Small intestine (tissue), 7 donors: ENCODE data around the gene PCNX2. TPM values are rescaled to one million over a fixed set of nuclear protein-coding genes. Genes with fewer than 3 reads are reported as not detected.
"Not testable (repeated sequence)": the region's sequence is repeated elsewhere in the genome, so short reads cannot be mapped to it uniquely, and the experiment has no call there.

Source experiments
- DNase-seq, 2 donors: peaks; one replicate each; pipeline versions ENCODE4 v3.0.0 to v3.0.0-alpha.2; 2013
- FAIRE-seq: peaks from 2 replicates; lab custom pipeline; 2012; peaks lifted over from hg19 to GRCh38; lab: Jason Lieb, UNC
- H3K27ac ChIP-seq, 3 donors: one replicate each; pipeline ENCODE4 v1.5.1; 2013; ENCODE audit warnings: low read length in 2 of 3, mild to moderate bottlenecking in 2 of 3, control low read depth in 1 of 3, inconsistent platforms in 1 of 3, low read depth in 1 of 3, moderate library complexity in 1 of 3
- H3K27me3 ChIP-seq, 3 donors: one replicate each; pipeline ENCODE4 v1.6.1; 2013; ENCODE audit warnings: low read length in 3 of 3, inconsistent platforms in 1 of 3; ENCODE audit not compliant: control insufficient read depth in 3 of 3, insufficient read depth in 3 of 3
- H3K36me3 ChIP-seq, 3 donors: one replicate each; pipeline ENCODE4 v1.6.1; 2013; ENCODE audit warnings: low read length in 3 of 3, inconsistent platforms in 1 of 3, low read depth in 1 of 3, mild to moderate bottlenecking in 1 of 3, moderate library complexity in 1 of 3; ENCODE audit not compliant: control insufficient read depth in 3 of 3, insufficient read depth in 2 of 3
- H3K4me1 ChIP-seq, 3 donors: one replicate each; pipeline ENCODE4 v1.6.1; 2013; ENCODE audit warnings: low read length in 2 of 3, inconsistent platforms in 1 of 3, low read depth in 1 of 3, mild to moderate bottlenecking in 1 of 3, moderate library complexity in 1 of 3; ENCODE audit not compliant: control insufficient read depth in 3 of 3, insufficient read depth in 2 of 3
- H3K4me3 ChIP-seq, 3 donors: one replicate each; pipeline ENCODE4 v1.5.1; 2013; ENCODE audit warnings: low read length in 3 of 3, control low read depth in 1 of 3, inconsistent platforms in 1 of 3, low read depth in 1 of 3, mild to moderate bottlenecking in 1 of 3, moderate library complexity in 1 of 3
- H3K9me3 ChIP-seq, 2 donors: one replicate each; pipeline ENCODE4 v1.6.1; 2013; ENCODE audit warnings: low read depth in 1 of 2, low read length in 1 of 2; ENCODE audit not compliant: control insufficient read depth in 2 of 2, insufficient read depth in 1 of 2
- WGBS, 3 donors: extraction: QIAGEN DNeasy Blood & Tissue Kit; methylation state at CpG; one replicate each; pipeline ENCODE4 v1.1.7; 2013; 5-methylcytosine and 5-hydroxymethylcytosine counted together
- polyA plus RNA-seq, 4 donors: library from polyadenylated mRNA; stranded (reverse) in 3 of 4; unstranded in 1 of 4; fragments of 200-250 nt in 3 of 4; fragments of 120-200 nt in 1 of 4; gene quantifications; one replicate each; pipeline versions ENCODE4 v1.2.1 to v1.2.3, GENCODE V29; 2013
- donor health status: healthy with polysubstance abuse.
- donor health status: control.
- donor health status: control.
- donor health status: Bipolar disorder and iron deficiency.
- donor health status: healthy.

Gene PCNX2
- polyA plus RNA-seq, 4 donors: 1.3 to 18.1 (median 5.1) TPM

DNA sequence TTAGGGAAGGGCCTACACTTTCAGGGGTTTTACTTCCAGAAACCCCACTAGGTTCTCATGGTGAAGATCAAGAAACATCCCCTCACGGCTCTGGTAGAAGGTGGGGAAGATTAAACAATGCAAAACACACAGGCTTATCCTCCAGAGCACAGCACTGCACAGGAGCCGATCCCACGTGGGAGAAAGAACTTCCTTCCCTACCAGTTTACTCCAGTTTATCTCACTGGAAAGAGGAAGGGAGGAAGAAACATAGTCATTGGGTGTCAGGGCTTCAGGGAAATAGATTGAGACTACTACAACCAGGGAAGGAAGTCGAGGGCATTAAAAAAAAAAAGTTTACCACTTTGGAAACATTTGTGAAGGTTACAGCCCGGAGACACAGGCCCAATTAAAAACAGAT, 180.7 kb downstream of the PCNX2 start:
- DNase-seq (no peak), FAIRE-seq (no peak)
- WGBS, 3 donors: 70 to 87% (median 83%) methylated on average over 5 of the region's 5 CpGs
- Histone ChIP-seq H3K4me1 (peaks cover 0 to 7% (median 0%) of the 10 kb centered on the region in 3 donors), H3K36me3 (no peaks in the 10 kb centered on the region), H3K27me3 (no peaks in the 10 kb centered on the region), H3K9me3 (no peaks in the 10 kb centered on the region), H3K27ac (peak overlapping the region in 1 of 3 donors; percentile 22), H3K4me3 (no peak overlapping the region)

DNA sequence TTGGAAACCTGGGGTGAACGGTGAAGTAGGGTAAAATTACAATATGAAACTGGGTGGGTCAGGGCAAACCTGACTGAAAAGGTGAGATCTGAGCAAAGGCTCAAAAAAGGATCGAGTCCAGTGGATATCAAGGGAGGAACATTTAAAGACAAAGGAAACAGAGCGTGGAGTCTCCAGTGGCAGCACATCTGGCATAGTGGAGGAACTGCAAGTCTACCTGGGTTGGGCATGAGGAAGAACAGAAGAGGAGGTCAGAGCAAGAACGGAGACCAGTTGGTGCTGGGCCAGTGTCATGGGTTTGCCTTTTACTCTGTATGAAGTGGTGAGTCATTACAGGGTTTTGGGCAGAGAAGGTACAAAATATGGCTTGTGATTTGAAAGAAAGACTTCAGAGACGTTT, 181.4 kb downstream of the PCNX2 start:
- 83 to 86% (median 85%) methylated on average over 5 of the region's 5 CpGs for WGBS, 3 donors
- H3K27me3 ChIP-seq: no peaks in the 10 kb centered on the region
- no peak overlapping the region for H3K4me3 ChIP-seq
- H3K36me3 ChIP-seq: no peaks in the 10 kb centered on the region
- FAIRE-seq (no peak), DNase-seq (no peak)
- peaks cover 0 to 7% (median 0%) of the 10 kb centered on the region in 3 donors for H3K4me1 ChIP-seq
- H3K27ac ChIP-seq: peak overlapping the region in 1 of 3 donors; percentile 55
- H3K9me3 ChIP-seq: no peaks in the 10 kb centered on the region

DNA sequence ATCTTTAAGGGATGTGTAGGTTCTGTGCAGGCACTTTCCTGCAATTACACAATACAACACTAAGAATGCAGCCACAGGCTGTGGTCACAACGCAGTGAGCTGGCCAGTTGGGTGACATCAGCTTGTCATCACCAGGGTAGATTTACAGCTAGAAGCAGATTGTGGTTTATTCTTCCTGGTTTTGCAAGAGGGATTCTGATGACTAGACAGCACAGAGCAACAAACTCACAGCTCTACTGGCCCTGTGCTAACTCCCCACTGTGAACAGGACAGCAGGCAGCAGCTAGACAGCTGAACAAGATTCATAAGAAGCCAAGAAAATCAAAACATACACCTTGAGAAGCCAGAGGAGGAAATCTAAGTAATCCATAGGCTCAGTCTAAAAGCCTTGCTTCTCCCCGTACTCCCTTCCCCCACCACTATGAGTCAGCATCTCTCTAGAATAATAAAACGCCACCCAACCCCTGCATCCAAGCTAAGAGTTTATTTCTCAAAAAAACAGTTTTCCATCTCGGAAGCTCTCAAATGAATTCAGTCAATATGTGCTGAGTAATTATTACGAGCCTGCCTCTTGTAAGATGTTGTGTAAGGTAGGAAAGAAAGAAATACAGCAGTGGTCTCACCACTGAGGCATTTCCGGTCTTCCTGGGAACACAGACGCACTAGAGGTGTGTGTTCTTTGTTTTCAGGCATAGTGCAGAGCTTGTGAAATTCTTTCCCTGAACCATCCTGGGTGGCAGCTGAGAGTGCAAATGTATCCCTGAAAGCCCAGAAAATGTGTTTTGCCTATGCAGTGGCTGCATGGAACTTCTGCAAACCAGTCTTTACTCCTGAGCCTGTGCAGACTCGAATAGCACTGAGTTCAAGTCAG, 182.3 kb downstream of the PCNX2 start:
- peaks cover 0 to 7% (median 0%) of the 10 kb centered on the region in 3 donors for H3K4me1 ChIP-seq
- H3K27me3 ChIP-seq: no peaks in the 10 kb centered on the region
- H3K36me3 ChIP-seq: no peaks in the 10 kb centered on the region
- FAIRE-seq (no peak), DNase-seq (peak; percentile 29 to 72)
- no peak overlapping the region for H3K4me3 ChIP-seq
- peak overlapping the region in 2 of 3 donors; percentile 62 to 68 for H3K27ac ChIP-seq
- no peaks in the 10 kb centered on the region for H3K9me3 ChIP-seq
- 41 to 81% (median 70%) methylated on average over 8 of the region's 8 CpGs for WGBS, 3 donors

DNA sequence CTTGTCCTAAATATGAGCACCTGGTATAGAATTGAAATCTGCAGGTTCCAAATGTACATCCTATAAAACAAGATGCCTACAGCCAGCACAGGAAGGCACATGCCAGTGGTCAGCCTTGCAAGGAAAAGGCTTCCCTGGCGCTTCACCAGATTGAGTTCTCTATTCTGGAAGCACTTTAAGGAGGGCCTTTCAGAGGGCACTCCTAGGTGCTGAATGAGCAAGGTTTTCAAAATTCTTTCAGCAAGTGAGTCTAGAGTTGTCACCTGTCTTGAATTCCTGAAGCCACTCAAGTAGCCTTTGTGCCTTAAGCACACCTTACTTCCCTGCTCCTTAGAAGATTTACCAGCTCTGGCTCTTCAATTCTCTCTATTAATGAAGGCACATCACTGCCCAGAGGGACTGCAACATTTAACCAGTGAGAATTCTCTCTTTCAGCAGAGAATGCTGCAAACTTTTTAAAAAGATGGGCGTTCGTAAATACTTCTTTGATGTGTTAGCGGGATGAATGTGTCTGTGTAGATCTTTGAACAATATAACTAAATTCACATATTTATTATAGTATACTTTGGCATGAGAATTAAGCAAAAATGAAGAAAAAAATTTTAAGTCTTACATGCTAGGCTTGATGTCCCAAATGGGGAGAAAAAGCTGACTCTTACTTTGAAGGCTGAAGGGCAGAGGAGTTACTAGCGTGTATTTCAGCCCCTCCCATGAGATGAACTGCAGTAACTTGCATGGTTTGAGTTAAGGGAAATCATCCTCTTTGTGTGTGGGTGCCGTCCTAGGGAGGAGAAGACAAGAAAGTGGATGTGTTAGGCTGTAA, 183.1 kb downstream of the PCNX2 start:
- H3K9me3 ChIP-seq: no peaks in the 10 kb centered on the region
- WGBS, 3 donors: 76 to 89% (median 77%) methylated on average over 6 of the region's 6 CpGs
- H3K4me3 ChIP-seq: no peak overlapping the region
- no peaks in the 10 kb centered on the region for H3K27me3 ChIP-seq
- no peak overlapping the region for H3K27ac ChIP-seq
- no peaks in the 10 kb centered on the region for H3K36me3 ChIP-seq
- peaks cover 0 to 7% (median 0%) of the 10 kb centered on the region in 3 donors for H3K4me1 ChIP-seq
- DNase-seq (no peak), FAIRE-seq (no peak)

DNA sequence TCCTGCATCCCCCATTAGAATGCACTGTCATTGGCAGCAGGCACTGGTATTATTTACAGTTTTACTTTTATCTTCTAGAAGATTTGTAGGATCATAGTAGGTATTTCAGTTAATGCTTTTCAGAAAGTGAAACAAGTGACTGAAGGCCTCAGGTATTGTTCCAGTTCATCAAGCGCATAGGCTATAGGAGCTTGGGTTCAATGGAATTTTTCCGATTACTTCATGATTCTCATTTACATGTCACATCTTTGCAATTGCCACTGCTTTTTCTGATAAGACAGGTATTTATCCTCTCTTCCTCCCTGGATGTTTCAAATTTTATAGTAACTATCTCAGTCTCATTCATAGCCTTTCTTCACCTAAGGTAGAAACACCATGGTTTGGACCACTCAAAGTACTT, 183.8 kb downstream of the PCNX2 start:
- WGBS, 3 donors: 93 to 100% (median 97%) methylated on average over 2 of the region's 2 CpGs
- DNase-seq (no peak), FAIRE-seq (no peak)
- H3K4me1 ChIP-seq: peaks cover 0 to 7% (median 0%) of the 10 kb centered on the region in 3 donors
- no peak overlapping the region for H3K27ac ChIP-seq
- no peak overlapping the region for H3K4me3 ChIP-seq
- H3K9me3 ChIP-seq: no peaks in the 10 kb centered on the region
- no peaks in the 10 kb centered on the region for H3K27me3 ChIP-seq
- no peaks in the 10 kb centered on the region for H3K36me3 ChIP-seq

DNA sequence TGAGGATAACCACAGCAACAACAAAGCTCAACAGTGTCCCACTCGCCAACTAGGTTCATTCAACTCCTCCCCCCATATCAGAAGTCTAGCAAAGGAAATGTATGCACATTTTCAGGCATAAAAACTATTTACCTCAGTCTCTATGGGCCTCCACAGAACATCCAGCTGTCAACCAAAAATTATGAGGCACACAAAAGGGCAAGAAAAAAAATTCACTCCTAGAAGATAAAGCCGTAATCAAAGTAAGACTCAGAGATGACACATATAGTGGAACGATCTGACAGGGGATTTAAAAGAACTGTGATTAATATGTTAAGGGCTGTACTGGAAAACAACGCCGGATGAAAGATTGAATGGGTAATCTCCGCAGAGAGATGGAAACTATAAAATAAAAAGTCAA, 186.4 kb downstream of the PCNX2 start:
- no peaks in the 10 kb centered on the region for H3K36me3 ChIP-seq
- DNase-seq (no peak), FAIRE-seq (no peak)
- WGBS, 3 donors: 88 to 94% (median 92%) methylated on average over 6 of the region's 6 CpGs
- H3K27me3 ChIP-seq: no peaks in the 10 kb centered on the region
- peaks cover 0 to 7% (median 0%) of the 10 kb centered on the region in 3 donors for H3K4me1 ChIP-seq
- H3K4me3 ChIP-seq: no peak overlapping the region
- H3K9me3 ChIP-seq: no peaks in the 10 kb centered on the region
- H3K27ac ChIP-seq: no peak overlapping the region

DNA sequence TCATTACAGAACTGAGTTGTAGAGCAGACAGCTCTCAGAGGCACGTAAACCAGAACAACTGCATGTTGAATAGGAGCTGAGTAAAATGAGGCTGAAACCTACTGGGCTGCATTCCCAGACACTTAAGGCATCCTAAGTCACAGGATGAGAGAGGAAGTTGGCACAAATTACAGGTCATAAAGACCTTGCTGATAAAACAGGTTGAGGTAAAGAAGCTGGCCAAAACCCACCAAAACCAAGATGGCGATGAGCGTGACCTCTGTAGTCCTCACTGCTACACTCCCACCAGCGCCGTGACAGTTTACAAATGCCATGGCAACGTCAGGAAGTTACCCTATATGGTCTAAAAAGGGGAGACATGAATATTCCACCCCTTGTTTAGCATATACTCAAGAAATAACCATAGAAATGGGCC, 187.8 kb downstream of the PCNX2 start:
- not testable (repeated sequence) for FAIRE-seq, H3K27ac ChIP-seq, H3K4me1 ChIP-seq, DNase-seq, H3K4me3 ChIP-seq, H3K9me3 ChIP-seq, H3K36me3 ChIP-seq, H3K27me3 ChIP-seq
- WGBS, 3 donors: 84 to 91% (median 91%) methylated on average over 6 of the region's 6 CpGs

DNA sequence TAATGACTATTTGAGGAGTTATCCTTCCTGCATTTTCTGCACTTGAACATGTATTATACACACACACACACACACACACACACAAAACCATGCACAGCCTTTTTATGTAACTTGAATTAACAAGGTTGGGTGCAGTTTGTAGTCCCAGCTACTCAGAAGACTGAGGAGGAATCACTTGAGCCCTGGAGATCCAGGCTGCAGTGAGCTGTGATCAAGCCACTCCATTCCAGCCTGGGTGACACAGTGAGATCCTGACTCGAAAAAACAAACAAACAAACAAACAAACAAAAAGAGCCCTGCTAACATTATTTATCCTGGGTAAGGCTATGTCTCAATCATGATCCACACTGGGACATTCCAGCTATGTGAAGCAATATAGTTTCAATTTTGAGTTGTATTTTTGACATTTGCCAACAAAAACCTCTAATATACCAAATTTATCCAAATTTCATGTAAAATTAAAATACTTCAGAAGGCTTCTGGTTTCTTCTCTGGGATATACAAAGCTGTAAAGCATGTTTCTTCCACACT, 188.3 kb downstream of the PCNX2 start:
- FAIRE-seq: no peak
- DNase-seq: no peak
- H3K9me3 ChIP-seq: no peaks in the 10 kb centered on the region
- H3K36me3 ChIP-seq: no peaks in the 10 kb centered on the region
- WGBS, 3 donors: 52 to 80% (median 63%) methylated on average over 1 of the region's 1 CpG
- H3K4me1 ChIP-seq: no peaks in the 10 kb centered on the region
- no peak overlapping the region for H3K27ac ChIP-seq
- no peak overlapping the region for H3K4me3 ChIP-seq
- H3K27me3 ChIP-seq: no peaks in the 10 kb centered on the region
